HK-2 (cell line): Measurements from ENCODE around the gene RAE1.

Experiments
- DNase-seq: peaks from one replicate; pipeline ENCODE4 v3.0.0-alpha.2; 2018; ENCODE audit not compliant: unreplicated experiment

RAE1 gene

GRCh38 chr20:57351042-57351783 lies at the start of gene RAE1:
RAE1 (plus strand) TSS chr20:57351255; CDS start chr20:57354039, 2,784 bp downstream.
- peak; percentile 92 for DNase-seq

DNA sequence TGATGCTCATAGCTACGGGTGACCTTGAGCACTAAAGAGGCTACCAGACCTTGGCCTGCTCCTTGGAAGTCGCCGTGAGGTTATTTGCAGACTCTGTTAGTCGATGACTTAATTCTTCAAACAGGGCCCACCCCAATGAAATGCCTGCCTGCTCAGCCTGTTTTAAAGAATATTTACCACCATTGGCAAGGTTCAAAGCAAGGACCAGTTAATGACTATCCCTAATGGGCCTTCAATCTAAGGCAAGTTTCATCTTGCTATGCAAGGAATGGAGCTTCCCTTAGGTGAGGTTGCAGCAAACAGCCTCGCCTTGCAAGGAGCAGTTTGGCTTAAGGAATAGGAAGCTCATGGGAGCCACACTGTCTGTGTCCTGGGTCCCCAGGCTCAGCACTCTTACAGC lies 44.3 kb upstream of the RAE1 start:
- DNase-seq: no peak

- DNase-seq: no peak
Observed at GRCh38 chr20:57308451-57309271, 42.4 kb upstream of the RAE1 start.

GRCh38 chr20:57309544-57310115 lies 41.4 kb upstream of the RAE1 start:
- DNase-seq: no peak

DNA sequence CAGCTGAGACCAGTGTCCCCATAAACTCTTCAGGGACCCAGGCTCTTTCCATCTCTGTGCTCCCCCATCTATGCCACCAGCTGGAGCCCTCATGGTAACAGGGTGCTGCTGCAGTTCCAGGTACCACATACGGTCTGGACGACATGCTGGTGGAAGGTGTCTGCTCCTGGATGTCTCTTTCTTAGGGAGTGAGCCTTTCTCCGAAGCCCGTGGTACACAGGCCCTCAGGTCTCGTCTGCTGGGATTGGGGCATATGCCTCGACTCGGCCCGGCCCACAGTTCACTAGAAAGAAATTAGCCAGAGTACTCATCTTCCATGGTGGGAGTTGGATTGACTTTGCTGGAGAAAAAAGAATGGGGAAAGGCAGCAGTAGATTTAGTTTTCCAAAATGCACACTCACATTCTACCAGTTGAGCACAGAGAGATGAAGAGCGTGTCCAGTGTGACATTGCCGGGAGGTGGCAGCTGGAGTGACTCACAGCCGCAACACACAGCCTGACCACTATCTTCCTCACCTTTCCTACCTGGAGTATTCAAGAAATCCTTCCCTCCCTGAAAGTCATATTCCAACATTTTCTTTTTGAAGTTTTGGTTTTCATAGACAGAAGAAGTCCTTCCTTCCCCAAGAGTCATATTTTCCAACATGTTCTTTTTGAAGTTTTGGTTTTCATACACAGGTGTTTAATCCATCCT lies 40.1 kb upstream of the RAE1 start:
- no peak for DNase-seq

- DNase-seq: no peak
Observed at GRCh38 chr20:57312138-57312537, 38.9 kb upstream of the RAE1 start.

DNA sequence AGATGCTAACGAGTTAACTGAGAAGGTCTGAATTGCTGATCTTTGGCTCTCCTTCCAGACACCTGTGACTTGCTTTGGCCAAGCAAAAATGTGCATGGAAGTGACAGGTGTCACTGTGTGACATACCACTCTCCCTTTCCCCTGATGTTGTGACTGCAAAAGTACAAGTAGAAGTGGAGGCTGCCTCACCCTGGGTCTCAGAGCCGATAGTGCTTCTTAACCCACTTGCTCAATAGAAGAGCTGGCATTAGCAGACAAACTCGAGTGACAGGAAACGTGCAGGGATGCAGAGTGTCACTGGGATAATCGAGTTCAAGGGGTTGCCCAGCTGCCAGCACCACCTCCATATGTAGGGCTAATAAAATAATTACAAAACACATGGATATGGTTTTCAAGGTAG lies 37.8 kb upstream of the RAE1 start:
- no peak for DNase-seq

DNA sequence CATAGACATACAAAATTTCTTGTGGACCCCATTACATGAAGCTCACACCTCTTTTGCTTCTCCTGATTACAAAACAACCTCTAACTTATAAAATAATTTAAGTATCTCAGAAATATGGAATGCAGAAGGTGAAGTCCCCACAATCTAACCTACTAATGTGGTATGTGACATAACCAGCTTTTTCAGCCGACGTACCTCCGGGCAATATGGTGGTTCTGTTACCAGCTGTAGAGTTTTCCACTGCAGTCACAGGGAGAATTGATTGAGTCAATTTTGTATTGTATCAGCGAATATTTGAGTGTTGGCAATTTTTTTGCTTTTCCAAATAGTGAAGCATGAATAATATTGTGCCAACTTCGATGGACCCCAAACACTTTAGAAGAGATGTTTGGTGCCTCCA lies 37.1 kb upstream of the RAE1 start:
- DNase-seq: no peak

- DNase-seq: no peak
Observed at GRCh38 chr20:57315083-57315975, 35.7 kb upstream of the RAE1 start.

DNA sequence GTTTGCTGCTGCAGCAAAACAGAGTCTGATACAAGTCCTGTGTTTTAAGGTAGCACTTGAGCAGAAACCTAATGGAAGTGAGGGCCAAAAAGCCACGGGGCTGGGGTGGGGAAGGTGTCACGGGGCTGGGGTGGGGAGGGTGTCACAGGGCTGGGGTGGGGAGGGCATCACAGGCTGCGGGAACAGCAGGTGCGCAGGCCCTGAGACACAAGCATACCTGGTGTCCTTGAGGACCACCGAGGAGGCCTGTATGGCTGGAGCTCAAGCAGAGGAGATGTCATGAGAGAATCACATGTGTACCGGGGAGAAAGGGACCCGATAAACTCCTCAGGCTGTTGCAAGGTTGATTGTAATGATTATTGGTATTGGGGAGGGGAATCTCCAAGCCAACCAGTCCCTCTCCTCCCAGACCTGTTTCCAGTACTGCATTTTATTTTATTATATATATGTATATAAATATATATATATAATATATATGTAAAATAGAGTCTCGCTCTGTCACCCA lies 35.0 kb upstream of the RAE1 start:
- no peak for DNase-seq

- DNase-seq: no peak
Observed at GRCh38 chr20:57316795-57317201, 34.3 kb upstream of the RAE1 start.

GRCh38 chr20:57317316-57317788 lies 33.7 kb upstream of the RAE1 start:
- DNase-seq: no peak

DNA sequence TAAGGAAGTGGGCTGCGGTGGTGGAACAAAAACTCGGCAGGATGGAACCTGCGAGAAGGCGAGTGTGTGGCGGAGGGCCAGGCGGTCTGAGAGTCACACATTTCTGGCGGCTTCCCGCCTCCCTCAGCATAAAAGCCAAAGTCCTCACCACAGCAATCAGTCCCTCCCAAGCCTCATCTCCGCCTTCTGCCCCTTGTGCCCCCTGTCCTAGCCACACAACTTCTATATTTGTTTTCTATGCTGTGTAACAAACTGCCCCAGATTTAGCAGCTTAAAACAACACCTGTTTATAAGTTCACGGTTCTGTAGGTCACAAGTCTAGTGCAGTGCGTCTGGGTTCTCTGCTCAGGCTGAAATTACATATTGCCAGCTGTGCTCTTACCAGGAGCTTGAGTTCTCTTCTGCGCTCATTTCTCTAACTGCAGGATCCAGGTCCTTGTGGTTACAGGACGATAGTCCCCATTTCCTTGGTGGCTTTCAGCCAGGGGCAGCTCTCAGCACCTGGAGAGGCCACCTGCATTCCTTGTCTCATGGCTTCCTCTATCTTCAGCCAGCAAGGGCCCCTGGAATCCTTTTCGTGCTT lies 33.2 kb upstream of the RAE1 start:
- no peak for DNase-seq

DNA sequence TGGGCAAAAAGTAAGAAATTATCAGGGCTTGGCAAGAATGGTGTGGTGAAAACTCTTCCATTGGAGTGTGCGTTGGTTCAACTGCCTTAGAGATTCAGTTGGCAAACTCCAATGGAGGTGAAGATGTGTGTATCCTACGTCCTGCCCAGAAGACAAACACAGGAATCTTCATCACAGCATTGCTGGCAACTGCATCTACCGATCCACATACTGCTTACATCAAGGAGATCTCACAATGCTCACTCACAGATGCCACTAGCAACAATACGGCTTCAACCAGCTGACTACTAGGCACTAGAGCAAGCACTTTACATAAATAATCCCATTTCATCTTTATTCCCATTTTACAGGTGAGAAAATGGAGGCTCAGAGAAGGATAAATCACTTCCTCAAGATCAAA lies 31.5 kb upstream of the RAE1 start:
- no peak for DNase-seq

DNA sequence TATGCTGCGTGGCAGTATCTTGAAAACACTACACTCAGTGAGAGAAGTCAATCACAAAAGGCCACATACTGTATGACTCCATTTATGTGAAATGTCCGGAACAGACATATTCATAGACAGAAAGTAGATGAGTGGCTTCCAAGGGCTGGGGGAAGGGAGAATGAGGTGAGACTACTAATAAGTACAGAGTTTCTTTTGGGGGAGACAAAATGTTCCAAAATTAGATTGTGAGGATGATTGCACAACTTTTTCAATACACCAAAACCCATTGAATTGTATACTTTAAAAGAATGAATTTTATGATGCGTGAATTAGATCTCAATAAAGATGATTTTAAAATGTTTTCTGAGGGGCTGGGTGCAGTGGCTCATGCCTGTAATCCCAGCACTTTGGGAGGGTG lies 30.7 kb upstream of the RAE1 start:
- no peak for DNase-seq

- no peak for DNase-seq
Observed at GRCh38 chr20:57321142-57321541, 29.9 kb upstream of the RAE1 start.

DNA sequence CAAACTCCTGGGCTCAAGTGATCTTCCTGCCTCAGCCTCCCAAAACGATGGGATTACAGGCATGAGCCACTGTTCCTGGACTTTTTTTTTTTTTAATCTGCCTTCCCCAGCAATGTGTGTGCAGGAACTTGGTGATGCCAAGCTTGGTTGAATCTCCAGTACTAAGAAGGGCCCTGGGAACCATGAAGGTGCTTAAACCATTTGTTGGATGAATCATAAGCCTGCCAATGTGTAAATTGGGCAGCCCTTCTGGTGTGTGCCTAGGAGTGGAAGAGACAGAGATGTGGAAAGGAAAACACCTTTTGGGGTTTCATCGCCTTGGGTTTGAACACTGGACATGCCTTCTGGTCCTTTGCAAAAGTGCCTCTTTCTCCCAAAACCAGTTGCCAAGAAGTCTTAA lies 28.6 kb upstream of the RAE1 start:
- DNase-seq: no peak

GRCh38 chr20:57323034-57323433 lies 28.0 kb upstream of the RAE1 start:
- DNase-seq: peak; percentile 61

GRCh38 chr20:57325632-57326356 lies 25.3 kb upstream of the RAE1 start:
- DNase-seq: no peak
